ENCODE results near the gene MRPS22. TPM values are rescaled to one million over a fixed set of nuclear protein-coding genes. Genes with fewer than 3 reads are reported as not detected.
A peak's percentile ranks its signal among the peaks of the same experiment; 100 is the strongest.

The MRPS22 gene
- total RNA-seq, 4 donors from 2014 or later: 40.1 to 60.9 (median 48.6) TPM

DNA sequence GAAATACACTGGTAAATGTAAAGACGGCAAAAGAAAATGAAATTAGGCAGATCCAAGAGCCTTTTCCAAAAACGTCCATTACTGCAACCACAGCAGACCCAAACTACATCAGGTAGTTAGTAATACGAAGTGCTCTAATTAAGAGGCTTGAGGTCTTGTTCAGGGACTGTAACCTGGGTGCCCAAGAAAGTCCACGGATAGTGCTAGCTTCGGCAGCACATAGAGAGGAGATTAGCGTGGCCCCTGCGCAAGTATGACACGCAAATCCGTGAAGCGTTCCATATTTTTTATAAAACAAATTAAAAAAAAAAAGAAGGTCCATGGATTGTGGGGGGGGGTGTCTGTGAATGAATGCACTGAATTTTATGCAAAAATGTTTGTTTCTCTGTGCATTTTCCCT is 44.3 kb downstream of the MRPS22 start:
- no peak overlapping the region for H3K27ac ChIP-seq
- WGBS, 2 donors: 71 to 89% methylated on average over 10 of the region's 10 CpGs
- no peak overlapping the region for H3K4me3 ChIP-seq (replicated peaks in 1 of 3)

DNA sequence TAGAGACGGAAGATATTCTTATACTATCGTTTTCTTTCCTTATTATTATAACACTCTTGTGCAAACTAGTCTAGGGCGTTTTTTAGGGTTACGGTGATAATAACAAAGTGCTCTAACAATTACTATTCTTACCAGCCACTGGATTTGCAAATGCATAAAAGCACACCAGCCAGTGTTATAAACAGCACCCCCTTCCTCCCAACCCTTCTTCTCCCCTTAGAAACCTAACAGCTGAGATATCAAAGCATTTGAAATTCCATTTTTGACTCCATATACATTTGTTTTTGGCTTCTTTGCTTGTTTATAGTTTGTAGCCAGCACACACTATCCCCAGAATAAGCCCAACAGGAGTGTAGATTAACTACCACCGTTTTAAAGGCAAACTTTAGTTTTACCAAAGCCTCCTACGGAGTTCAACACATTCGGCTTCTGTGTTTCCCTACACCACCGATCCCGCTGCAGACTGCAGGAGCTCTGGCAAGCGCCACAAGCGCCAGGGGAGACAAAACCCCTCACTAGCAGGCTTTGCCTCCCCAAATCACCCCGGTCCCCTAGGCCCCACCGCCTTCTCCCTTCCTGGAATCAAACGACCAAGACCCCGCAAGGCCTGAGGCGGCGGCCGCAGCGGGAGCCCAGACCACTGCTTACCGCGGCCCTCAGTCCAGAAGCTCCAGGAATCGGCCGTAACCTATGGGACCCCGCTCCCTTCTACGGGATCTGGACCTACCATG is 45.2 kb downstream of the MRPS22 start:
- Histone ChIP-seq H3K9me3 (no peaks in the 10 kb centered on the region), H3K27me3 (no peaks in the 10 kb centered on the region), H3K4me1 (peaks cover 18 to 22% of the 10 kb centered on the region in 2 donors), H3K4me3 (replicated peaks in 1 of 3) (peak overlapping the region; percentile 86 to 99 (median 99)), H3K27ac (peak overlapping the region; percentile 70 to 87 (median 87)), H3K36me3 (no peaks in the 10 kb centered on the region)
- DNase-seq: no peak
- intact Hi-C loops (cut with DNase I): no loop called here
- TF ChIP-seq CTCF (IDR thresholded peaks at IDR 0.05) (no peak), POLR2A (IDR thresholded peaks at IDR 0.05) (no peak)
- 3% methylated on average over 14 to 23 of the region's 25 CpGs for WGBS, 2 donors

More for the DNA sequence above, 44.3 kb downstream of the MRPS22 start:
- TF ChIP-seq CTCF (IDR thresholded peaks at IDR 0.05) (no peak), POLR2A (IDR thresholded peaks at IDR 0.05) (no peak)
- peaks cover 18 to 22% of the 10 kb centered on the region in 2 donors for H3K4me1 ChIP-seq
- intact Hi-C loops (cut with DNase I): no loop called here
- no peak for DNase-seq
- no peaks in the 10 kb centered on the region for H3K9me3 ChIP-seq
- H3K27me3 ChIP-seq: no peaks in the 10 kb centered on the region
- H3K36me3 ChIP-seq: no peaks in the 10 kb centered on the region

DNA sequence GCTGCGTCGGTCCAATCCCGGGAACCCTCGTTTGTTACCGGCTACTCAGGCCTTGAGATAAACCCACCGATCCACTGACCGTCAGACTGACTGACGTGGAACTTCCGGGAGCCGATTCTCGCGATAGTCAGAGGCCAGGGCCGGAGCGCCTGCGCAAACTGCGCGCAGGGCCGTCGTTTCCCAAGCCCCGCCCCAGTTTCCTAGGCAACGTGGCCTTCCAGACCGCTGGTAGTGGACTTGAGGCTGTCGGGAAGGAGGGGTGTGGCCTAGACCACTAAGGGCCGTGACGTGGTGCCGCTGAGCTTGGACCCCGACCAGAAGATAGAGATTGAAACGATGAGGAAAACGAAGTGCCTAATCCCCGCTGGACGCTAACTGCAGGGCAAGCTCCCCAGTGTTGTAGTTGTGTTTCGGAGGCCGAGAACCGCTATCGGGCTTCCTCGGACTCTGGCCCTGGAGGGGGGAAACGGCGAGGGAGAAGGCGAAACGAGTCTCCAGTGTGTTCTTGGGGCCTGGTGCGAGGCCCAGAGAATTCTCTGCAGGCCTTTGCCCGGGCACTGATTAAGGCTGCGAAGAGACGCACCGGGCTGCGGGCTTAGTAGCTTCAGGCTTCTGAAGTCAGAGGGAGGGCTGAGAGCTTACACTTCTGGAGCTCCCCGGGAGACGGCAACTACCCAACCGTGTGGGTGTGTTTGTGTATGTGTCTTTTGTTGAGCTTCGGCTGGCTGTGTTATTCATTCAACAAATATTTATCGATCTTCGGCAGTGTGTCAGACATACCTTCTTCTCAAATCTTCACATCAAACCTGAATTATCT is 45.9 kb downstream of the MRPS22 start, which contains the start of gene COPB2:
COPB2 (minus strand) TSS at position 96 of the 817 bp plus-strand sequence. CDS start 97 bp downstream, outside the sequence.
- Histone ChIP-seq H3K27me3 (no peaks in the 10 kb centered on the region), H3K27ac (peak within 1 kb of the TSS; percentile 86 to 95 (median 87)), H3K4me1 (peaks cover 18 to 22% of the 10 kb centered on the region in 2 donors), H3K9me3 (no peaks in the 10 kb centered on the region), H3K36me3 (no peaks in the 10 kb centered on the region), H3K4me3 (replicated peaks in 1 of 3) (peak within 1 kb of the TSS; percentile 86 to 99 (median 99))
- peak; percentile 100 for DNase-seq
- intact Hi-C loops (cut with DNase I): no loop called here
- peak in 1 of 6 experiments; percentile 4 for TF ChIP-seq CTCF (IDR thresholded peaks at IDR 0.05)
- peak; percentile 41 to 84 for TF ChIP-seq POLR2A (IDR thresholded peaks at IDR 0.05)
- WGBS, 2 donors: 1 to 2% methylated on average over 17 to 52 of the region's 52 CpGs

GRCh38 chr3:139394116-139394515 is 50.3 kb downstream of the MRPS22 start:
- no peak overlapping the region for H3K27ac ChIP-seq
- DNase-seq: no peak
- no peak overlapping the region for H3K4me3 ChIP-seq (replicated peaks in 1 of 3)
- peaks cover 4 to 5% of the 10 kb centered on the region in 2 donors for H3K4me1 ChIP-seq
- H3K36me3 ChIP-seq: no peaks in the 10 kb centered on the region
- intact Hi-C loops (cut with DNase I): no loop called here
- H3K9me3 ChIP-seq: no peaks in the 10 kb centered on the region
- no peaks in the 10 kb centered on the region for H3K27me3 ChIP-seq
- TF ChIP-seq CTCF (IDR thresholded peaks at IDR 0.05) (no peak), POLR2A (IDR thresholded peaks at IDR 0.05) (no peak)

Data from thyroid gland (tissue), 4 donors.